Smooth muscle cell (in vitro differentiated cells): ENCODE results near the gene ST7. TPM values are rescaled to one million over a fixed set of nuclear protein-coding genes. Genes with fewer than 3 reads are reported as not detected.

ENCODE experiments used
- DNase-seq: peaks from one replicate; lab custom pipeline; 2025; ENCODE audit not compliant: unreplicated experiment; lab: John Stamatoyannopoulos, UW
- H2AFZ ChIP-seq: fragments of 200-600 bp; sonication (generic); 2 replicates; pipeline ENCODE4 v1.6.0; 2016; ENCODE audit warnings: antibody characterized with exemption, low read depth, mild to moderate bottlenecking
- H3F3A ChIP-seq: fragments of 200-600 bp; sonication (generic); 2 replicates; pipeline ENCODE4 v1.6.0; 2017; ENCODE audit warnings: antibody characterized with exemption, low read depth
- H3K27ac ChIP-seq: fragments of 200-600 bp; sonication (generic); 2 replicates; pipeline ENCODE4 v1.5.1; 2016; ENCODE audit warnings: low read depth, mild to moderate bottlenecking
- H3K27me3 ChIP-seq: fragments of 200-600 bp; sonication (generic); 2 replicates; pipeline ENCODE4 v1.6.1; 2016; ENCODE audit warnings: low read depth, mild to moderate bottlenecking
- H3K36me3 ChIP-seq: fragments of 200-600 bp; sonication (generic); 2 replicates; pipeline ENCODE4 v1.5.1; 2016; ENCODE audit warnings: low read depth
- H3K4me1 ChIP-seq: fragments of 200-600 bp; sonication (generic); 2 replicates; pipeline ENCODE4 v1.5.1; 2016; ENCODE audit warnings: low read depth
- H3K4me2 ChIP-seq: fragments of 200-600 bp; sonication (generic); 2 replicates; pipeline ENCODE4 v1.6.0; 2016; ENCODE audit warnings: mild to moderate bottlenecking
- H3K4me3 ChIP-seq: fragments of 200-600 bp; sonication (generic); 2 replicates; pipeline ENCODE4 v1.5.1; 2016; ENCODE audit warnings: mild to moderate bottlenecking
- H3K79me2 ChIP-seq: fragments of 200-600 bp; sonication (generic); 2 replicates; pipeline ENCODE4 v1.6.0; 2016; ENCODE audit warnings: low read depth, mild to moderate bottlenecking
- H3K9ac ChIP-seq: fragments of 200-600 bp; sonication (generic); 2 replicates; pipeline ENCODE4 v1.6.0; 2016; ENCODE audit warnings: low read depth
- H3K9me3 ChIP-seq: fragments of 200-600 bp; sonication (generic); replicated peaks from 2 replicates; pipeline ENCODE4 v1.5.1; 2016; ENCODE audit warnings: low read depth
- H4K20me1 ChIP-seq: fragments of 200-600 bp; sonication (generic); 2 replicates; pipeline ENCODE4 v1.6.0; 2016; ENCODE audit warnings: low read depth
- CTCF ChIP-seq: fragments of 200-600 bp; sonication (generic); IDR thresholded peaks from 2 replicates; pipeline ENCODE4 v1.5.1; 2017; ENCODE audit warnings: borderline replicate concordance, mild to moderate bottlenecking, antibody characterized with exemption; ENCODE audit not compliant: insufficient read depth, poor library complexity, severe bottlenecking
- WGBS: methylation state at CpG from one replicate; pipeline ENCODE4 v1.1.7; 2016; ENCODE audit warnings: low lambda C conversion rate; 5-methylcytosine and 5-hydroxymethylcytosine counted together
- polyA plus RNA-seq: library from polyadenylated mRNA; unstranded; fragments of >200 nt; fragmentation: Nextera tagmentation; extraction: Ambion mirVana; gene quantifications from 2 replicates; pipeline ENCODE4 v1.2.1, GENCODE V29; 2016
- total RNA-seq: library from RNA; depleted of rRNA; stranded (reverse); fragments of >200 nt; gene quantifications from 2 replicates; pipeline ENCODE4 v1.2.3, GENCODE V29; 2014

Gene ST7
- total and polyA plus RNA-seq, 2 experiments from 2014 or later, result 23.2 to 26.1 TPM

- H3K4me3 ChIP-seq, result no peak overlapping the region
- DNase-seq, result no peak
- H3K4me2 ChIP-seq, result no peak overlapping the region
These were observed 108.5 kb downstream of the ST7 start for GRCh38 chr7:117061751-117062150.

GRCh38 chr7:117062300-117062699 is 109.0 kb downstream of the ST7 start:
- Histone ChIP-seq H3K4me2 (no peak overlapping the region), H3K9ac (no peak overlapping the region), H3K27me3 (no peaks in the 10 kb centered on the region), H3K4me1 (no peaks in the 10 kb centered on the region), H4K20me1 (peaks cover 28% of the 10 kb centered on the region), H3K27ac (no peak overlapping the region), H3K79me2 (peaks cover 45% of the 10 kb centered on the region), H3K9me3 (no peaks in the 10 kb centered on the region), H3F3A (no peaks in the 10 kb centered on the region), H2AFZ (no peak overlapping the region), H3K36me3 (no peaks in the 10 kb centered on the region), H3K4me3 (no peak overlapping the region)
- DNase-seq, result no peak
- WGBS, result 97% methylated on average over 1 of the region's 1 CpG
- TF ChIP-seq CTCF, result no peak

More at GRCh38 chr7:117061751-117062150, 108.5 kb downstream of the ST7 start:
- no peak overlapping the region for H3K9ac ChIP-seq
- H3K27me3 ChIP-seq, result no peaks in the 10 kb centered on the region
- TF ChIP-seq CTCF, result no peak
- H3K4me1 ChIP-seq, result no peaks in the 10 kb centered on the region
- H2AFZ ChIP-seq, result no peak overlapping the region
- no peaks in the 10 kb centered on the region for H3K36me3 ChIP-seq
- peaks cover 50% of the 10 kb centered on the region for H3K79me2 ChIP-seq
- H3K9me3 ChIP-seq, result no peaks in the 10 kb centered on the region
- H3F3A ChIP-seq, result no peaks in the 10 kb centered on the region
- H3K27ac ChIP-seq, result no peak overlapping the region
- H4K20me1 ChIP-seq, result peaks cover 30% of the 10 kb centered on the region

- no peak overlapping the region for H2AFZ ChIP-seq
- H3K27me3 ChIP-seq, result no peaks in the 10 kb centered on the region
- no peak overlapping the region for H3K27ac ChIP-seq
- DNase-seq, result no peak
- H3K9me3 ChIP-seq, result no peaks in the 10 kb centered on the region
- WGBS, result 94% methylated on average over 3 of the region's 3 CpGs
- H3K9ac ChIP-seq, result no peak overlapping the region
- H3F3A ChIP-seq, result no peaks in the 10 kb centered on the region
- no peak overlapping the region for H3K4me2 ChIP-seq
- no peak for TF ChIP-seq CTCF
- no peaks in the 10 kb centered on the region for H3K36me3 ChIP-seq
- H4K20me1 ChIP-seq, result peaks cover 24% of the 10 kb centered on the region
- no peak overlapping the region for H3K4me3 ChIP-seq
- peaks cover 32% of the 10 kb centered on the region for H3K79me2 ChIP-seq
- no peaks in the 10 kb centered on the region for H3K4me1 ChIP-seq
These were observed 111.4 kb downstream of the ST7 start for GRCh38 chr7:117064688-117065087.

- H3K27me3 ChIP-seq, result no peaks in the 10 kb centered on the region
- H3K4me1 ChIP-seq, result no peaks in the 10 kb centered on the region
- no peaks in the 10 kb centered on the region for H3F3A ChIP-seq
- no peak for TF ChIP-seq CTCF
- 71% methylated on average over 3 of the region's 3 CpGs for WGBS
- no peak overlapping the region for H3K4me3 ChIP-seq
- H3K36me3 ChIP-seq, result no peaks in the 10 kb centered on the region
- no peak for DNase-seq
- H3K9ac ChIP-seq, result no peak overlapping the region
- H3K9me3 ChIP-seq, result no peaks in the 10 kb centered on the region
- H3K4me2 ChIP-seq, result no peak overlapping the region
- H4K20me1 ChIP-seq, result peaks cover 24% of the 10 kb centered on the region
- H2AFZ ChIP-seq, result no peak overlapping the region
- no peak overlapping the region for H3K27ac ChIP-seq
- peaks cover 32% of the 10 kb centered on the region for H3K79me2 ChIP-seq
These were observed 112.4 kb downstream of the ST7 start for GRCh38 chr7:117065571-117066150.
